HG02852 (cell line): ENCODE measurements around the gene GLT1D1.

ENCODE experiments used
- ATAC-seq: cut with Tn5 transposase; IDR thresholded peaks from one replicate; pipeline ENCODE4 v1.9.1; 2021; ENCODE audit warnings: mild to moderate bottlenecking, moderate library complexity; ENCODE audit not compliant: unreplicated experiment

GLT1D1 gene

DNA sequence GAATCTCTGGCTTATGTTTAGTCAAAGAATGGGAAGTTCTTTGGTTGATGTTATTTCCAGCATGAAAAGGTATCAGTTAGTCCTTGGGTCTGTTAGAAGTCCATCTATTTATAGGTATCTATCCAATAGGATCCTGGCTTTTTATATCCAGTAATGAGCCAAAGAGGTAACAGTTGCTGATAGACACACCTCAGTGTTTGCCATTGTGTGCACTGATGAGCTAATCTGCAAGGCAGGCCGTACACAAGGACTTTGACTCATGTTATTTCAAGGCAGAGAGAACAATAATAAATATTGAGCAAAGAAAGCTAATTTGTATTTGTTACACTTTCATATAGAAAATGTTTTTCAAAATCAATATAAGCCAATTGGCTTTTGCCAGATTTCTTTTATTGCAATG is 56.4 kb downstream of the GLT1D1 start:
- ATAC-seq: no peak

DNA sequence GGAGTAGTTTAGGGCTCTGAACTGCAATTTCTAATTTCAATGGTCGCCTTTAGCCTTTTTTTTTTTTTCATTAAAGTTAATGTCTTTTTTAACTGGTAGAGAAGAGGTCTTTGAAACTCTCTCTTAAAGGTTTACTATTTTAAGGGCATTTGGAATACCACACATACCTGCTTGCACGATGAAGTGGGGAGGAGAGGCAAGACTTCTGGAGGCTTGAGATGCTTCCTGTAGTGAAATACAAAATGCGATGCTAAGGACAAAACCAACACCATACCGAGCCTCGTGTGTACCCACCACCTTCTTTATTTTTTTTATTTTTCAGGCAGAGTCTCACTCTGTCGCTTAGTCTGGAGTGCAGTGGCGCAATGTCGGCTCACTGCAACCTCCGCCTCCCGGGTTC is 57.4 kb downstream of the GLT1D1 start:
- no peak for ATAC-seq

DNA sequence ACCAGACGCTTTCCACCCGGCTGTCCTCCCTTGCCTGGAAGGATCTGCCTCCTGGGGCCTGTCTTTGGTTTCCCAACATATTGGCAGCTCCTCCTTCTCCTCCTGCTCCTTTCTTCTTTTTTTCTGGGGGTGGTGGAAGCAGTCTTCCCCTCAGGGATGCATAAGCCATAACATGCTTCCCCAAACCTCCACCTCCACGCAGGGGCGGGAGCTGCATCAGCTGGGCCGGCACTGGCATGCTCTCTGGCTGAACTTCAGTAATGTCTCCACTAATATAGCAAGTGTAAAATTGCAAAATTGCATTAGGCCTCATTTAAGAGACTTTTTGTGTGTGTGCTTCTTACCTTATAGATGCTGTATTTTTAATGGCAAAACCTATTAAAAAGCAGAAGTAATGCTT is 58.6 kb downstream of the GLT1D1 start:
- no peak for ATAC-seq

DNA sequence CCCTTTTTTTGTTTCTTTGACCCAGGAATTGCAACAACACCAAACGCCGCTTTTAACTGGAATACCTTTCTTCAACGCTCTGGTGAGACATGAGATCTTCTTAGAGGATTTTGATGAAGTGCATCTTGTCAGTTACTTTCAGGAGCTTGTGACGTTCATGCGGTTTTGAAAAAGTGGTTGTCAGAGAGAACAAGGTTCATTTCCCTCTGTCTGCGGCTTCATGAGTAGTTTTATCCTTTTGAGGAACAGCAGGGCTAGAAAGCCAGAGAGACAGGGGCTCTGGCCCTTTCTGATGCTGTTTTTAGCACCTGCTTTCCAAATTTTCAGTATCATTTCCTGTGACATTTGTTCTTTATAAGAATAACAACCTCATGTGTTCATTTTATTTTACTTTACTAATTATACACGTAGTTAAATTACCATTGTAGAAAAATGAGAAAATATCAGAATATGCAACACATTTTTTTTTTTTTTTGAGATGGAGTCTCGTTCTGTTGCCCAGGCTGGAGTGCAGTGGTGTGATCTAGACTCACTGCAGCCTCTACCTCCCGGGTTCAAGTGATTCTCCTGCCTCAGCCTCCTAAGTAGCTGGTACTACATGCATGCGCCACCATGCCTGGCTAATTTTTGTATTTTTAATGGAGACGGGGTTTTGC is 61.8 kb downstream of the GLT1D1 start:
- ATAC-seq: peak; percentile 96

DNA sequence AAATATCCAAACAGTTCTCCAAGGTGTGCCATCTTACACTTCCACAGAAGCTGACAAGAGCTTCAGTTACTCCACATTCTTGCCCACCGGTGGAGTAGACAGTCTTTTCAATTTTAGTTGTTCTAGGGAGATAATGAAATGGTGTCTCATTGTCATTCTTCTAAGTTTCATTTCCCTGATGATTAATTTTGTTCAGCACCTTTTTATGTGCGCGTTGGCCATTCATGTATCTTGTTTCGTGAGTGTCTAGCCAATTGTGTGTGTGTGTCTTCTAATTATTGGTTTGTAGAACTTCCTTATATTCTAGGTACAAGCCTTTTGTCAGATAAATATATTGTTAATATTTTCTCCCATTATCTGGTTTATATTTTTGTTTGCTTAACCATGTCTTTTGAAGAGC is 63.1 kb downstream of the GLT1D1 start:
- no peak for ATAC-seq

DNA sequence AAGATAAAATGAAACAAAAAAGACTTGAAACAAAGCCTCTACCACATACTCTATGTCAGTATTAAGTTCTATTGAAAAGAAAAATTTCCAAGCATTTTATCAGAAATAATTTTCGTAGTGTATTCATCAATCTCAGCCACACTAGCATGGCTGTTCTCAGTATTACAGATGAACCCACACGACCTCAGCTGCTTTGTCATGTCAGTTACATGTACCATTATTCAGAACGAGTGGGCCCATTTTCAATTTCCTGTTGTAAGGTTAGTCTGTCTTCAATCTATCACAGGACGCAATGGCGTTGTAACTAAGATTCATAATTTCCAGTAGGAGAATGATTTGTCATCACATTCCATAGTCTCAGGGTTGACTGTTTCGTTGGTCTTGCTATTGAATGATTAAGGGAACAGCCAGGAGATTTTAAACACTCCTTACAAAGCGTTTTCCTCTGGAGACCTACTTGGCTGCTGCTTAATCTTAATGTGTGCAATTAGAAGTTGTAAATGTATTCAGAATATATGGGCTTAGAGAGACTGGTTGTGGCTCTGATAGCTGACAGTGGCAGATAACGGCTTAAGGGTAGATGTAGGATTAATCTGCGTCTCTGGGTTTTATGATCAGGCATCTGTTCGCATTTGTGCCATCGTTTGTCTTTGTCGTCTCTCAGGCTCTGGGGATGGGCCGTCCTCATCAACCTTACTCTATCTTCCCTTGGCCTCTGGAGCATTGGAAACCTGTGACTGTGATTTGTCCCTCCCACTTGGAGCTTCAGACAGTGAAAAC is 65.4 kb downstream of the GLT1D1 start:
- ATAC-seq: no peak

DNA sequence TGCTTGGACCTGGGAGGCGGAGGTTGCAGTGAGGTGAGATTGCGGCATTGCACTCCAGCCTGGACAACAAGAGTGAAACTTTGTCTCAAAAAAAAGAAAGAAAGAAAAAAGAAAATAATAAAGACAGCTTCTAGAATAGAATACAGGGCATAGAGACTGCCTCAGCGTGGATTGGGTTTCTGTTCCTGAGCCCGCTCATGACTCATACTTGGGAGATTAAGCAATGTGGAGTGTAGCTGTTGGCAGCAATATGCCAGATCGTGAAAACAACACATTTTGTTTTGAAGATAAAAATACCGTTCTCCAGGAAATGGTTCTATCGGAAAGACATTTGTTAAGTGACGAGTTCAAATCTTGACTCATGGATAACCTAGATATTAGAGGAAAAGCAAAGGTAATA is 67.2 kb downstream of the GLT1D1 start:
- no peak for ATAC-seq

DNA sequence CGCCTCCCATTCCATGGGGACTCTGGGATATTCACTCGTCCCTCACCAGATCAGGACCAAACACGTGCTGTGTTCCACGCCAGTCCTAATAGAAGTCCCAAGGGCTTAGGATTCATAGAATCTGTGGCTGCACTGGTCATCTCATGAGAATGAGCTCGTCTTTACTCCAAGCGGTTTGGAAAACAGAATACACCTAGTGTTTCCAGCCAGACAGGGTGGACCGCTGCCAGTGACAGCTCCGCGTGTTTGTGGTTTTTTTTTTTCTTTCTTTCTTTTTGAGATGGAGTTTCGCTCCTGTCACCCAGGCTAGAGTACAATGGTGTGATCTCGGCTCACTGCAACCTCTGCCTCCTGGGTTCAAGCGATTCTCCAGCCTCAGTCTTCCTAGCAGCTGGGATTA is 75.1 kb downstream of the GLT1D1 start:
- no peak for ATAC-seq

DNA sequence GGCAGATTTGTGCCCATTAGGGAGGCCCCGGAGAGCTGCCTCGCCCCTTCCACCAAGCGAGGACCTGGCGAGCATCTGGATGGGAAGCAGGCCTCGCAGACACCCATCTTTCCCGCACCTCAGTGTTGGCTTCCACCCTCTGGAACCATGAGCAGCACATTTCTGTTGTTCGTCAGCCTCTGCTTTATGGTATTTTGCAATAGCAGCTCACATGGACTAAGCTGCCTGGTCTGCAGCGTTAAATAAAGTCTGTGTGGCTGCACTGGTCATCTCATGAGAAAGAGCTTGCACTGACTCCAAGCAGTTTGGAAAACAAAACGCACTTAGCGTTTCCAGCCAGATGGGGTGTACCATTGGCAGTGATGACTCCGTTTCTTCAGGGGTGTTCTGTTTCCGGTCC is 75.8 kb downstream of the GLT1D1 start:
- no peak for ATAC-seq

DNA sequence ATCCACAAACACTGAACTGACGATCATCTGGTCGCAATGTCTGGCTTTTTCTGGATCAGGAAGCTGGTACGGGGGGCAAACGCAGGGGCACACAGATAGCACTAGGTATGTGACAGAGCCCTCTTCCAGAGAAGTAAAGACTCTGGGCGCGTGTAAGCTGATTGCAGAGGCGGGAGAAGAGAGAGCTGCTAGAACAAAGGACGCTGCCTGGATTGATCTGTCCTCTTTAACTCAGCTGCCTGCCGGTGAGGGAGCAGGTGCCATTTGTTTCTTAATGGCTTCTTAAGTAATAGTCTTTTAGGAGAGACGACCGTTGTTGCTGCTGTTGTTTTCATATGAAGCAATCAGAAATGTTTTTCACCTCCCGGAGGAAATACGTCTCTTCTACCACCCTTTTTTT is 77.3 kb downstream of the GLT1D1 start:
- no peak for ATAC-seq

DNA sequence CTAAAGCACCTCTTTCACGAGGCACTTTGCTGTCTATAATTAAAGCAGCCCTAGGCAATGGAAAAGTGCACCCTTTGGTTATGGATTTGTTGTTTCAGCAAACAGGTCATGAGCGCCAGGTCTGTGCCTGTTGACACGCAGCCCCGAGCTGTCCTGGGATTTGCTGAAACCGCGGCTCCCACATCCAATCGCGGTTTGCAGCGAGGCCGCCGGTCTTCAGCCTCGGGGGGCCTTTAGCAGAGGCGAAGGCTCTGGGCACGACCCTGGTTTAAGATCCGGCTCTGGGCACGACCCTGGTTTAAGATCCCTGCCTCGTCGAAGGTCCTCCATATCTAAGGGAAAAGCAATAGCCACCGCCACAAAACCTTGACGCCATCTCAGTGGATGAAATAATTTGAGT is 79.2 kb downstream of the GLT1D1 start:
- ATAC-seq: no peak

DNA sequence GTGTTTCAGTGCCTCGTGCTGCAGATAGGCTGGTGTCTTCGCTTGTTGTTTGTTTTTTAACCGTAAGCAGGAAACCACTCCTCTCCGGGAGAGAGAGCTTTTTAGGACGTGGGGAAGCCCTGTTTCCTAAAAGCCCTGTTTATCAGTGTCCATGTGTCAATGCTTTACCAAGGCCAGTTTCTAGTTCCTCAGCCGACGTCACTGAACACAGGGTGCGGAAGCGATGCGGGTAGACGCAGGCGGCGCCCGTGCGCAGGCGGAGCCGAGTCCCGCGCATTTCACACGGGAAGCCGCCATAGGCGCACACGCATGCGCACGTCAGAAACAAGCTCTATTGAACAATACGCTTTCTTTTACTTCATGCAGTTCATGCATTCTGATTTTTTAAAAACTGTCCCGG is 79.8 kb downstream of the GLT1D1 start:
- no peak for ATAC-seq

DNA sequence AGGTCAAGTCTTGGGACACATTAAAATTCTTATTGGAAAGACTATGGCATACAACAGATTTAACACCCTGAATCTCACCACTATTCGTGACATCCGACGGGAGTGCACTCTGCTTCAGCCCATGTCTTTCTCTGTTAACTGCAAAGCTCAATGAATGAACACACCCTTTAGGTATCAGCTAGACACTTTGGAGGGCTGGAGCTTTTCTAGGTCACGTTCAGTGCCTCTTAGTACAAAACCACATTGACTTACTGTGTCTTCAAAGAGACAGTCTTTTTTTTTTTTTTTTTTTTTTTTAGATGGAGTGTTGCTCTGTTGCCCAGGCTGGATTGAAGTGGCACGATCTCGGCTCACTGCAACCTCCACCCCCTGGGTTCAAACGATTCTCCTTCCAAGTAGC is 80.6 kb downstream of the GLT1D1 start:
- no peak for ATAC-seq

DNA sequence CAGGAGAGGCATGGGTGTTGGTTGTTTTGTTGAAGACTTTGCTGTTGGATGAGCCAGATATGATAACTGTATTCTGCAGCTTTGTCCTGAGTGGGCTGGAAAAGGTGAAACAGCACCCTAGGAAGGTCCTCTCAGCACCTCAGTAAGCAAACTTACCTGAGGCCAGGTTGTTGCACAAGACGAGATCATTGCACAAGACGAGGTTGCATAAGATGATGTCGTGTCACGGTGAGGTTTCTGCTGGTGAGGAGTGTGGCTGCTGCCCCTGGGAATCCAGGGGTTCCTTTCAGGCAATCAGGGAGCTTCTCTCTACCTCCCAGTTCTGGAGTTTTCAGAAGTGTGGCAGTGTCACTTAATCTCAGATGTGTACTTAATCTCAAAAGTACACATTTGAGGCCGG is 85.6 kb downstream of the GLT1D1 start:
- no peak for ATAC-seq

DNA sequence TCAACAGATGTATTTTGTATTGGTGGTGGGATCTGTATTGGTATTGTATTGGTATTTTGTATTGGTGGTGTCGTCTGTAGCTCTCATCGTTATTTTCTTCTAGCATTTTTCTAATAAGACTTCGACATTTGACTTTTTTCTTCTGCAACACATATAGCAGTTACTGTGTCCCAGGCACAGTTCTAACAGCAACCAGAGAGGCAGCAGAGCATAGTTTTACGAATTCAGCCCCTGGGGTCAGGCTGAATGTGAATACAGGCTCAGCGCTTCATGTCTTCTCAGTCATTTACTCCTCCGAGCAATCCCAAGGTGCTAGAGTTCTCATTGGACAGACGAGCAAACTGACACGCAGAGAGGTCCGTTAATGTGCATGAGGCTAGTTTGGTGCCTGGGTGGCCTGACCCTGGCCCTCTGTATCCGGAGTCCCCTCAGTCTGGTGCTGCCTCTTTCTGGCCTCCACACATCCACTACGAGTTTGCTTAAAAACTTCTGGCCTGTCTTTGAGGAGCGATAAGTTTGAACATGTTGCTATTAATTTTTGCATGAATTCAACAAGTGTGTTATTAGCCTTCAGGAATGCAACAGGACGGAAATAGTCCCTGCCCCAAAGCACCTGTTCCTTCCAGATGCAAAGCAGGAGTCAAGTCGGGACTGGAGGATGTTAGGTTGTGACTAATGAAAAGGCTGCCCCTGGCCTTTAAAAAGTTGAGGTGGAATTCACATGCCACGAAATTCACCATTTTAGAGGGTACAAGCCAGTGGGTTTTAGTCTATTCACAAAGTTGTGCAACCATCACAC is 87.0 kb downstream of the GLT1D1 start:
- no peak for ATAC-seq

DNA sequence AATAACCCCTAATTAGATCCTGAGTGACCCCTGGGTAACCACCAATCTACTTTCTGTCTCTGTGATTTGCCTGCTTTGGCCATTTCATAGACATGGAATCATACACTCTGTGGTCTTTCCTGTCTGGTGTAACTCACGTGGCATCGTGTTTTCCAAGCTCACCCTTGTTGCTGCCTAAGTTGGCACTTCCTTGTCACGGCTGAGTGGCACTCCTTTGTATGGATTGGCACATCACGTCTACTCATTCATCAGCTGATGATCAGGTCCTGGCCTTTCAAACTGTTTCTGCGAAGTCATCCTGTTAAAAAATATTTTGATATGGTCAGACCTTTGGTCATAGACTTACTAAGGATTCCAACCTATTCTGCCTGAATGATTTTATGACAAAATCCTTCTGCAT is 87.7 kb downstream of the GLT1D1 start:
- ATAC-seq: no peak

DNA sequence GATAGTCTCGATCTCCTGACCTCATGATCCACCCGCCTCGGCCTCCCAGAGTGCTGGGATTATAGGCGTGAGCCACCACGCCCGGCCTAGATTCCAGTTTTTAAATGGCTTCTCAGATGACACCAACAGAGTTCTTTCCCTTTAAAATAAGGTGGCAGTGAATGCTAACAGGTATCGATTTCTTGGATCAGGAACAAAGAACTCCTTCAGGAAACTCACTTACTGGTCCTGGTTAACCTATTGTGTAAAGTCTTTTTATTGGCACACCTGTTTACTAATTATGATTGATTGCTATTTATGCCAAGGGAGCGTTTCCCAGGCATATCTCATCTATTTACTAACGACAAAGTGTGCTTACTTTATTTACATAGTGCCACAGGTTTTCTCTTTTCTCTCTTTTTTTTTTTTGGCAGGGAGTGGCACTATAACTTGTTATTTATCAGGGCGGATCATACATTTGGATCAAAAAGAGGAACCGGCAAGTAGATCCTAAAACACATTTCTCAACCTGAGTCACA is 89.7 kb downstream of the GLT1D1 start:
- no peak for ATAC-seq

DNA sequence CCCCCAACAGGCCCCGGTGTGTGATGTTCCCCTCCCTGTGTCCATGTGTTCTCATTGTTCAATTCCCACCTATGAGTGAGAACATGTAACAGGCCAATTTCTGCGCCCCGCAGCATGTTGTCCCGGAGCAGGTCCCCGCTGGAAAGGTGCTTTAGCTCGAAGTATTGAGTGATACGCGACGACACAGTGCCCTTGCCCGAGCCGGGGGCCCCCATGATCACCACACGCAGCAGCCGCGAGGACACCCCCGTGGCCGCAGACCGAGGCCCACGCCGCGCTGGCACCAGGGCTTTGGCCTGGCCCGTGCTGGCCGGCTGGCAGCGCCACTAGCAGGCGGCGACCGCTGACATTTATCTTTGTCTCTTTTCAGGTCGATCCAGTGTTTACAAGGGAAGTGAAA is 91.7 kb downstream of the GLT1D1 start:
- ATAC-seq: no peak

DNA sequence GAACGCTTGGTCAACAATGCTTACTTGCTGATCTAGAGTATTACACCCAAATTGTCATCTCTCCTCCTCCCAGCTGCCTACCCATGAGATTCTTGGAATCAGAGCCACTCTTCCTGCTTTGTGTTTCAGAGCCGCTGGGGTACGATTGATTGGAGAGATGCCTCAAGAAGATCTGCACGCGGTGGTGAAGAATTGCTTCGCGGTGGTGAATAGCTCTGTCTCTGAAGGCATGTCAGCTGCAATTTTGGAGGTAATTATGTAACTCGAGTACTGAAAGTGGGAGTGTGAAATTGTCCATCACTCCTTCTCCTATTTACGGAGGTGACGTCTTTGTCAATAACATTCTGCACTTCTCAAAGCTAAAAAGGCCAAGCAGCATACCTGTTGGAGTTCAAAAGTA is 93.9 kb downstream of the GLT1D1 start:
- no peak for ATAC-seq

DNA sequence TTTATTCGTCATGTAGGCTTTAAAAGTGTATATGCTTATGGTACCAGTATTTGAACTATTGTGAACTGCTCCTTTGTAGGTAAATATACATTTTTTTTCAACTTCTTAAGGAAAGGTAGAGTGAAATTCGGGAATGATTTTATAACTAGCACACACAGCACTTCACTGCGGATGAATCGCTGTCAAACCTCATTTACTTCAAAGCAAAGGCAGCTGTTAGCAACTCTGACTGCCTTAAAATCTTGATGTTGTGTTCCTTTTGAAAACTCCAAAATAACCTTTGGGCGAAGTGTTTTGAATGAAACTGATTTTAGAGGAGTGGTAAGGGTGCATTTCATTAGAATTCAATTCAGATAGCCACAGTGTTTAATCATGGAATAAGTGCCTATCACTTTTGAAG is 95.8 kb downstream of the GLT1D1 start:
- ATAC-seq: no peak

DNA sequence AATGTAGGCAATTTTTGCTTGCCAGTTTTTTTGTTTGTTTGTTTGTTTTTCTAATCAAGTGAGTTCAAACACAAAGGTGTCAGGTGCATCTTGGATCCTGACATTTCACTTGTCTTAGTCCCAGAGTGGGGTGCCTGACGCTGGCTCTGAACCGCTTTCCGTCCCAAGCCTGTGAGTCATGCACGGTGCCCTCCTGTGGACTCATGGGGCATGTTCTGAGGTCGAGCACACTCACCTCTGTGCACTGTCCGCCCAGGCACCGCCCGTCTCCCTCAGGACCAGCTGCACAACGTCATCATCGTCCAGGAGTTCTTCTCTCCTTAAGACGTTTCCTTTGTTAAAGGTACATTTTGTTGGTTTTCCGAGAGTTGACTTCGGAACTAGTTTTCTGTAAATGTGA is 98.2 kb downstream of the GLT1D1 start:
- ATAC-seq: no peak

DNA sequence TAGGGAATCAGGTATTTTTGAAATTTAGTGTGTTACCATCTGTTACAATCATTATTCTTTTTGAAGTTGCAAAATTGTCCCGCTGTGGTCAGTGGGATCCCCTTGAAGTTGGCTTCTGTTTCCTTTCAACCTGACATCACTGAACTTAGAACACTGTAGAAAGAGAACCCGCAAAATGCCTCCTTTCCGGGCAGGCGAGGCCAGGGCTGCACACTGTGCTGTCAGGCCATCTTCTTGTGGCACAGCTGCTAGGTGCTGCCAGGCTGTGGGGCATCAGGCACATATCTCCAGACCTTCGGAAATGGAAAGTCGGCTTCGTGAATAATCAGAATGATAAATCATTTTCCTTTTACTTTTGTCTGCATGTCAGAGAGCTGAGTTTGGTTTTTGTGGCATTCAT is 103.5 kb downstream of the GLT1D1 start:
- no peak for ATAC-seq
